ENCODE data around the gene KSR1.

DNA sequence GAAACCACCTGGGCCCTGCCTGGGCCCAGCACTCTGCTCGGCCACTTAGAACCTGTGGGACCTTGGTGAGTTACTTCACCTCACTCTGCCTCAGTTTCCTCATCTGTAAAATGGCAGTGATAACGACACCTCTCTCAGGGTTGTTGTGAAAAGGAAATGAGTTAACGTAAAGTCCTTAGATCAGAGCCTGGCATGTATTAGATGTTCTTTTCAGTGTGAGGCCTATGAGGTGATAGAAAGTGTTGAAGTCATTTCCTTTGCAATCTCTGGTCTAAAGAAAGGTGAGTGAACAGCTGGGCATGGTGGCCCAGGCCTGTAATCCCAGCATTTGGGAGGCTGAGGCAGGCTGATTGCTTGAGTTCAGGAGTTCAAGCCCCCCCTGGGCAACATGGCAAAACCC, 123.1 kb downstream of the KSR1 start:
- TF ChIP-seq, protein P1, sequence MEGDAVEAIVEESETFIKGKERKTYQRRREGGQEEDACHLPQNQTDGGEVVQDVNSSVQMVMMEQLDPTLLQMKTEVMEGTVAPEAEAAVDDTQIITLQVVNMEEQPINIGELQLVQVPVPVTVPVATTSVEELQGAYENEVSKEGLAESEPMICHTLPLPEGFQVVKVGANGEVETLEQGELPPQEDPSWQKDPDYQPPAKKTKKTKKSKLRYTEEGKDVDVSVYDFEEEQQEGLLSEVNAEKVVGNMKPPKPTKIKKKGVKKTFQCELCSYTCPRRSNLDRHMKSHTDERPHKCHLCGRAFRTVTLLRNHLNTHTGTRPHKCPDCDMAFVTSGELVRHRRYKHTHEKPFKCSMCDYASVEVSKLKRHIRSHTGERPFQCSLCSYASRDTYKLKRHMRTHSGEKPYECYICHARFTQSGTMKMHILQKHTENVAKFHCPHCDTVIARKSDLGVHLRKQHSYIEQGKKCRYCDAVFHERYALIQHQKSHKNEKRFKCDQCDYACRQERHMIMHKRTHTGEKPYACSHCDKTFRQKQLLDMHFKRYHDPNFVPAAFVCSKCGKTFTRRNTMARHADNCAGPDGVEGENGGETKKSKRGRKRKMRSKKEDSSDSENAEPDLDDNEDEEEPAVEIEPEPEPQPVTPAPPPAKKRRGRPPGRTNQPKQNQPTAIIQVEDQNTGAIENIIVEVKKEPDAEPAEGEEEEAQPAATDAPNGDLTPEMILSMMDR (IDR thresholded peaks at IDR 0.05): no peak
- TF ChIP-seq POLR2A (IDR thresholded peaks at IDR 0.05): no peak

Measured in testis (tissue), 2 donors.